K562 (cell line): ENCODE measurements around the gene TCF23. TPM values are rescaled to one million over a fixed set of nuclear protein-coding genes. Genes with fewer than 3 reads are reported as not detected.
A peak's percentile ranks its signal among the peaks of the same experiment; 100 is the strongest.

ENCODE experiments used
- ATF1 ChIP-seq, 2 experiments: fragments of 450-650 bp in 1 of 2; IDR thresholded peaks; 2 replicates each; pipeline ENCODE4 v1.6.1; 2016; ENCODE audit warnings: missing compliant biosample characterization in 1 of 2, missing genetic modification characterization in 1 of 2
- CHAMP1 ChIP-seq: fragments of 450-650 bp; IDR thresholded peaks from 2 replicates; pipeline ENCODE4 v1.6.1; 2016; ENCODE audit warnings: mild to moderate bottlenecking
- DEAF1 ChIP-seq: fragments of 450-650 bp; formaldehyde crosslinking; IDR thresholded peaks from 2 replicates; pipeline ENCODE4 v1.4.0; 2020; ENCODE audit warnings: mild to moderate bottlenecking, moderate library complexity
- EHMT2 ChIP-seq: fragments of 450-650 bp; IDR thresholded peaks from 2 replicates; pipeline ENCODE4 v1.6.1; 2018; ENCODE audit warnings: antibody characterized with exemption
- GABPB1 ChIP-seq: sonication (generic); formaldehyde crosslinking; IDR thresholded peaks from 2 replicates; pipeline ENCODE4 v1.8.0; 2022; ENCODE audit warnings: mild to moderate bottlenecking, missing genetic modification reagents
- HMGN3 ChIP-seq: IDR thresholded peaks from 2 replicates; pipeline ENCODE4 v1.6.1; 2011; ENCODE audit warnings: borderline replicate concordance, low read depth, mild to moderate bottlenecking, mixed read lengths, low read length; ENCODE audit not compliant: insufficient read length; ENCODE audit errors: extremely low read depth
- MLLT1 ChIP-seq, 2 experiments: fragments of 450-650 bp; IDR thresholded peaks; 2 replicates each; pipeline ENCODE4 v1.6.1; 2016
- NBN ChIP-seq: fragments of 450-650 bp; IDR thresholded peaks from 2 replicates; pipeline ENCODE4 v1.6.1; 2016; ENCODE audit warnings: low read depth, mild to moderate bottlenecking
- PBX2 ChIP-seq, 2 experiments: IDR thresholded peaks in 1 of 2; conservative IDR thresholded peaks in 1 of 2; 2 replicates each; pipeline ENCODE4 v1.6.1; 2016; ENCODE audit warnings: low read depth in 2 of 2, mild to moderate bottlenecking in 1 of 2, missing compliant biosample characterization in 1 of 2, missing genetic modification characterization in 1 of 2, moderate library complexity in 1 of 2
- ZNF740 ChIP-seq, 3 experiments: fragments of 200-800 bp in 1 of 3; sonication (Bioruptor generic) in 1 of 3; sonication (generic) in 1 of 3; formaldehyde crosslinking in 1 of 3; IDR thresholded peaks; 2 replicates each; pipeline versions ENCODE4 v1.6.1 to v1.8.0; 2016 to 2022; ENCODE audit warnings: mild to moderate bottlenecking in 2 of 3, missing compliant biosample characterization in 2 of 3, missing genetic modification characterization in 2 of 3, missing genetic modification reagents in 1 of 3
- ZNF764 ChIP-seq: fragments of 250-450 bp; sonication (Bioruptor Pico); IDR thresholded peaks from 2 replicates; pipeline ENCODE4 v1.4.0; 2020; ENCODE audit warnings: low read depth, mild to moderate bottlenecking, moderate library complexity
- polyA plus RNA-seq, 8 experiments: library from polyadenylated mRNA; depleted of rRNA in 4 of 8; stranded (reverse) in 5 of 8; unstranded in 3 of 8; fragments of >200 nt; fragmentation: Nextera tagmentation in 2 of 8; fragmentation: Illumina TruSeq in 1 of 8; extraction: Ambion mirVana in 2 of 8; extraction: Trizol in 1 of 8; gene quantifications; 2 replicates each; pipeline versions ENCODE4 v1.2.1 to v1.2.3, GENCODE V29; 2011 to 2014; ENCODE audit warnings: inconsistent platforms in 1 of 8, missing spikeins in 1 of 8
- total RNA-seq, 7 experiments: library from RNA; depleted of rRNA in 6 of 7; stranded (reverse); fragments of >200 nt in 6 of 7; fragmentation: Illumina TruSeq in 2 of 7; extraction: Trizol in 2 of 7; gene quantifications; 2 replicates each; pipeline versions ENCODE4 v1.2.1 to v1.2.3, GENCODE V29; 2011 to 2021; ENCODE audit warnings: low replicate concordance in 1 of 7

The TCF23 gene
- total and polyA plus RNA-seq, 9 of the 15 experiments (the other 6 are each of a cell fraction or from before 2014, with no cell fraction given) = 0.07 TPM; not detected in 8

- TF ChIP-seq MLLT1 (IDR thresholded peaks at IDR 0.05) (no peak), EHMT2 (no peak), NBN (no peak), ATF1 (CRISPR knock-in tag; IDR thresholded peaks at IDR 0.05) (no peak), ATF1 (tag; IDR thresholded peaks at IDR 0.05) (peak; percentile 88), CHAMP1 (no peak), GABPB1 (CRISPR knock-in tag) (0 out of 2 replicates have a peak, but pooled peaks have one; percentile 22), ZNF764 (no peak), PBX2 (CRISPR knock-in tag; IDR thresholded peaks at IDR 0.05; ENCODE audit: low read depth) (no peak), PBX2 (tag; conservative IDR thresholded peaks at IDR 0.05; ENCODE audit: low read depth) (no peak), ZNF740 (CRISPR knock-in tag; IDR thresholded peaks at IDR 0.05) (no peak), ZNF740 (tag; IDR thresholded peaks at IDR 0.05) (no peak), HMGN3 (peak; percentile 19), DEAF1 (CRISPR knock-in tag) (no peak)
These were observed 14.7 kb upstream of the TCF23 start, which contains the start of gene PREB (continued) for GRCh38 chr2:27133905-27134780.
